DMS114 treated with DMSO at 0.1 percent for 48 hours (cell line): ENCODE data around the gene GALNT15.

ENCODE experiments used
- DNase-seq: peaks from one replicate; lab custom pipeline; 2025; ENCODE audit not compliant: unreplicated experiment; lab: John Stamatoyannopoulos, UW

GALNT15 gene

GRCh38 chr3:16280671-16281070 is 106.2 kb downstream of the GALNT15 start:
- DNase-seq: no peak
